Kidney tubule cell (primary cell): ENCODE data around the gene COL8A1.

Experiments used
- DNase-seq: peaks from one replicate; pipeline ENCODE4 v3.0.0-alpha.2; 2018; ENCODE audit warnings: low spot score

Gene COL8A1

GRCh38 chr3:99639579-99639978, 1.2 kb downstream of the COL8A1 start:
- no peak for DNase-seq

- peak; percentile 64 for DNase-seq
Observed at GRCh38 chr3:99640214-99640851, 1.9 kb downstream of the COL8A1 start.

GRCh38 chr3:99641480-99641879, 3.1 kb downstream of the COL8A1 start:
- DNase-seq = no peak

- DNase-seq = no peak
Observed at GRCh38 chr3:99641982-99642381, 3.6 kb downstream of the COL8A1 start.

GRCh38 chr3:99644017-99644416, 5.6 kb downstream of the COL8A1 start:
- DNase-seq = no peak

- DNase-seq = no peak
Observed at GRCh38 chr3:99644746-99645145, 6.4 kb downstream of the COL8A1 start.

- DNase-seq = peak; percentile 64
Observed at GRCh38 chr3:99645277-99646106, 7.1 kb downstream of the COL8A1 start.

GRCh38 chr3:99646107-99646435, 7.7 kb downstream of the COL8A1 start:
- DNase-seq = no peak

GRCh38 chr3:99647081-99647480, 8.7 kb downstream of the COL8A1 start:
- DNase-seq = peak; percentile 37

- DNase-seq = peak; percentile 86
Observed at GRCh38 chr3:99648101-99648500, 9.7 kb downstream of the COL8A1 start.

- no peak for DNase-seq
Observed at GRCh38 chr3:99648516-99648915, 10.1 kb downstream of the COL8A1 start.

- peak; percentile 97 for DNase-seq
Observed at GRCh38 chr3:99651531-99651930, 13.1 kb downstream of the COL8A1 start.

GRCh38 chr3:99656624-99657023, 18.2 kb downstream of the COL8A1 start:
- DNase-seq = no peak

GRCh38 chr3:99658274-99658673, 19.9 kb downstream of the COL8A1 start:
- DNase-seq = peak; percentile 26

GRCh38 chr3:99659032-99659431, 20.6 kb downstream of the COL8A1 start:
- peak; percentile 97 for DNase-seq

- DNase-seq = peak; percentile 61
Observed at GRCh38 chr3:99659951-99660350, 21.6 kb downstream of the COL8A1 start.

GRCh38 chr3:99662838-99663570, 24.6 kb downstream of the COL8A1 start:
- DNase-seq = no peak

- no peak for DNase-seq
Observed at GRCh38 chr3:99663977-99664376, 25.6 kb downstream of the COL8A1 start.

- no peak for DNase-seq
Observed at GRCh38 chr3:99665017-99665416, 26.6 kb downstream of the COL8A1 start.

- DNase-seq = peak; percentile 76
Observed at GRCh38 chr3:99666201-99666600, 27.8 kb downstream of the COL8A1 start.

GRCh38 chr3:99668044-99668443, 29.6 kb downstream of the COL8A1 start:
- DNase-seq = no peak

GRCh38 chr3:99669879-99670555, 31.6 kb downstream of the COL8A1 start:
- DNase-seq = no peak
